Measurements from ENCODE around the gene PPARG. TPM values are rescaled to one million over a fixed set of nuclear protein-coding genes. Genes with fewer than 3 reads are reported as not detected.

PPARG gene
- total RNA-seq, 1 donor from 2014 or later: 7.8 TPM

- DNase-seq (ENCODE audit: low spot score): no peak
- intact Hi-C loops (cut with DNase I): no loop called here
Measured at GRCh38 chr3:12336099-12336498, 47.2 kb downstream of the PPARG start.

- intact Hi-C loops (cut with DNase I): no loop called here
- no peak for DNase-seq (ENCODE audit: low spot score)
Measured at GRCh38 chr3:12338595-12339546, 50.0 kb downstream of the PPARG start.

- DNase-seq (ENCODE audit: low spot score): no peak
- intact Hi-C loops (cut with DNase I): no loop called here
Measured at GRCh38 chr3:12339701-12340480, 51.0 kb downstream of the PPARG start.

GRCh38 chr3:12340506-12340905 is 51.6 kb downstream of the PPARG start:
- intact Hi-C loops (cut with DNase I): no loop called here
- no peak for DNase-seq (ENCODE audit: low spot score)

- no peak for DNase-seq (ENCODE audit: low spot score)
- intact Hi-C loops (cut with DNase I): no loop called here
Measured at GRCh38 chr3:12342151-12342550, 53.3 kb downstream of the PPARG start.

- no peak for DNase-seq (ENCODE audit: low spot score)
- intact Hi-C loops (cut with DNase I): no loop called here
Measured at GRCh38 chr3:12343047-12343501, 54.2 kb downstream of the PPARG start.

GRCh38 chr3:12345141-12345561 is 56.3 kb downstream of the PPARG start:
- intact Hi-C loops (cut with DNase I): no loop called here
- DNase-seq (ENCODE audit: low spot score): no peak

- no peak for DNase-seq (ENCODE audit: low spot score)
- intact Hi-C loops (cut with DNase I): no loop called here
Measured at GRCh38 chr3:12345584-12346494, 57.0 kb downstream of the PPARG start.

- intact Hi-C loops (cut with DNase I): no loop called here
- DNase-seq (ENCODE audit: low spot score): no peak
Measured at GRCh38 chr3:12347301-12347700, 58.4 kb downstream of the PPARG start.

GRCh38 chr3:12349895-12350811 is 61.3 kb downstream of the PPARG start:
- no peak for DNase-seq (ENCODE audit: low spot score)
- intact Hi-C loops (cut with DNase I): no loop called here

GRCh38 chr3:12351145-12351544 is 62.3 kb downstream of the PPARG start:
- intact Hi-C loops (cut with DNase I): no loop called here
- DNase-seq (ENCODE audit: low spot score): no peak

- no peak for DNase-seq (ENCODE audit: low spot score)
- intact Hi-C loops (cut with DNase I): no loop called here
Measured at GRCh38 chr3:12352253-12352652, 63.4 kb downstream of the PPARG start.

GRCh38 chr3:12352755-12353154 is 63.9 kb downstream of the PPARG start:
- no peak for DNase-seq (ENCODE audit: low spot score)
- intact Hi-C loops (cut with DNase I): no loop called here

GRCh38 chr3:12353796-12354525 is 65.1 kb downstream of the PPARG start:
- intact Hi-C loops (cut with DNase I): no loop called here
- no peak for DNase-seq (ENCODE audit: low spot score)

- intact Hi-C loops (cut with DNase I): no loop called here
- DNase-seq (ENCODE audit: low spot score): no peak
Measured at GRCh38 chr3:12356175-12356574, 67.3 kb downstream of the PPARG start.

GRCh38 chr3:12356996-12357395 is 68.1 kb downstream of the PPARG start:
- intact Hi-C loops (cut with DNase I): no loop called here
- no peak for DNase-seq (ENCODE audit: low spot score)

- intact Hi-C loops (cut with DNase I): no loop called here
- no peak for DNase-seq (ENCODE audit: low spot score)
Measured at GRCh38 chr3:12357456-12357855, 68.6 kb downstream of the PPARG start.

Data from cardiac septum (tissue), 1 donor.